CD4-positive, alpha-beta T cell (primary cell): Measurements from ENCODE around the gene IL11. TPM values are rescaled to one million over a fixed set of nuclear protein-coding genes. Genes with fewer than 3 reads are reported as not detected.
A peak's percentile ranks its signal among the peaks of the same experiment; 100 is the strongest.

ENCODE experiments used
- ATAC-seq: fragments of 200-7000 bp; cut with Tn5 transposase; one replicate; pipeline ENCODE4 v1.10.0; 2022; ENCODE audit warnings: mild to moderate bottlenecking; ENCODE audit not compliant: poor library complexity
- CTCF ChIA-PET: fragments of 350-600 bp; sonication (Branson Sonifier 250); formaldehyde crosslinking; loops from one replicate; lab custom pipeline; 2021; ENCODE audit warnings: antibody characterized with exemption, inconsistent platforms; lab: Charles Lee
- POLR2A ChIA-PET: fragments of 350-600 bp; sonication (Branson Sonifier 250); formaldehyde crosslinking; loops from one replicate; lab custom pipeline; 2021; ENCODE audit warnings: antibody characterized with exemption, inconsistent platforms; lab: Charles Lee
- DNase-seq, 14 experiments: peaks; one replicate each; pipeline ENCODE4 v3.0.0-alpha.2; 2013 to 2020; ENCODE audit warnings: mixed read lengths in 2 of 14
- H3K27ac ChIP-seq, 2 donors: one replicate each; pipeline versions ENCODE4 v1.5.1 to v1.7.0; 2013; ENCODE audit warnings: low read length in 2 of 2, low read depth in 1 of 2, mild to moderate bottlenecking in 1 of 2
- H3K27me3 ChIP-seq, 2 experiments: 1 replicate in 1 of 2; 2 replicates in 1 of 2; pipeline versions ENCODE4 v1.6.1 to v1.7.0; 2013; ENCODE audit warnings: low read length in 2 of 2, control low read depth in 1 of 2, mild to moderate bottlenecking in 1 of 2, moderate library complexity in 1 of 2; ENCODE audit not compliant: insufficient read depth in 2 of 2, control insufficient read depth in 1 of 2
- H3K36me3 ChIP-seq: one replicate; pipeline ENCODE4 v1.6.1; 2013; ENCODE audit warnings: low read length, control low read depth; ENCODE audit not compliant: insufficient read depth
- H3K4me1 ChIP-seq: one replicate; pipeline ENCODE4 v1.6.1; 2013; ENCODE audit warnings: low read length, control low read depth; ENCODE audit not compliant: insufficient read depth
- H3K4me3 ChIP-seq: one replicate; pipeline ENCODE4 v1.5.1; 2013; ENCODE audit warnings: mild to moderate bottlenecking, low read length, moderate library complexity
- H3K9me3 ChIP-seq, 2 experiments: 1 replicate in 1 of 2; 2 replicates in 1 of 2; pipeline versions ENCODE4 v1.6.1 to v1.7.0; 2013; ENCODE audit warnings: low read length in 2 of 2, mild to moderate bottlenecking in 2 of 2, control low read depth in 1 of 2, moderate library complexity in 1 of 2; ENCODE audit not compliant: control insufficient read depth in 1 of 2, insufficient read depth in 1 of 2
- H3K27ac Mint-ChIP-seq: one replicate; pipeline ENCODE4 v1.8.0; 2020; ENCODE audit warnings: mixed read lengths
- H3K27me3 Mint-ChIP-seq: one replicate; pipeline ENCODE4 v1.8.0; 2021; ENCODE audit warnings: mixed read lengths
- H3K36me3 Mint-ChIP-seq: one replicate; pipeline ENCODE4 v1.8.0; 2021; ENCODE audit warnings: low read depth, mixed read lengths
- H3K4me1 Mint-ChIP-seq: one replicate; pipeline ENCODE4 v1.8.0; 2021; ENCODE audit warnings: low read depth, mixed read lengths
- H3K4me3 Mint-ChIP-seq: one replicate; pipeline ENCODE4 v1.8.0; 2020; ENCODE audit warnings: mild to moderate bottlenecking, mixed read lengths
- H3K9me3 Mint-ChIP-seq: one replicate; pipeline ENCODE4 v1.8.0; 2020; ENCODE audit warnings: mixed read lengths
- CTCF ChIP-seq: fragments of 200-600 bp; IDR thresholded peaks from one replicate; pipeline ENCODE4 v1.8.0; 2022; ENCODE audit warnings: antibody characterized with exemption, mild to moderate bottlenecking
- intact Hi-C, 2 experiments: fragments of 100-400 bp; cut with DNase I in 1 of 2; cut with micrococcal nuclease in 1 of 2; formaldehyde crosslinking; loops; one replicate each; pipeline versions ENCODE4 v1.15.1 to v1.9.0; 2023 to 2025; cut with DNase I, micrococcal nuclease
- total RNA-seq, 174 experiments: library from RNA in 2 of 174; stranded (reverse) in 2 of 174; gene quantifications; one replicate each; pipeline ENCODE4 v1.2.3 and lab custom pipeline; 2021 to 2026

IL11 gene
- total RNA-seq, 2 experiments from 2014 or later, result 0.22 to 0.92 TPM

- Histone ChIP-seq H3K27ac (no peak overlapping the region), H3K27me3 (no peaks in the 10 kb centered on the region), H3K9me3 (no peaks in the 10 kb centered on the region), H3K36me3 (peaks cover 9% of the 10 kb centered on the region), H3K4me1 (peaks cover 41% of the 10 kb centered on the region), H3K4me3 (no peak overlapping the region)
- intact Hi-C loops, result loop anchor here in 1 of 2 experiments (1.0 to 2.0 kb wide), 2 partner anchors 80 to 241 kb away; no protein-coding TSS in a partner anchor
- CTCF ChIA-PET, result interaction anchor here (0.8 to 2.7 kb wide), 3 partner anchors 81 to 222 kb away, joined by 3 to 31 read pairs (median 4); no protein-coding TSS in a partner anchor
- Mint-ChIP-seq H3K4me3 (peak overlapping the region; percentile 87), H3K9me3 (no peaks in the 10 kb centered on the region), H3K36me3 (peaks cover 24% of the 10 kb centered on the region), H3K4me1 (peaks cover 51% of the 10 kb centered on the region), H3K27ac (peak overlapping the region; percentile 75), H3K27me3 (no peaks in the 10 kb centered on the region)
- ATAC-seq (no peak), DNase-seq (no peak)
- POLR2A ChIA-PET, result interaction anchor here (0.6 to 5.4 kb wide), 9 partner anchors 9 to 248 kb away, joined by 3 to 45 read pairs (median 3); partner anchors contain the start of genes KMT5C, PPP6R1, UBE2S and ZNF628
- TF ChIP-seq CTCF, result no peak
Measured at GRCh38 chr19:55382522-55383054, 12.3 kb upstream of the IL11 start.

GRCh38 chr19:55382013-55382412 lies 11.8 kb upstream of the IL11 start:
- no peak for DNase-seq
- no peaks in the 10 kb centered on the region for H3K9me3 Mint-ChIP-seq
- ATAC-seq, result no peak
- Histone ChIP-seq H3K36me3 (peaks cover 4% of the 10 kb centered on the region), H3K4me3 (no peak overlapping the region), H3K27me3 (no peaks in the 10 kb centered on the region), H3K27ac (no peak overlapping the region), H3K4me1 (peaks cover 36% of the 10 kb centered on the region), H3K9me3 (no peaks in the 10 kb centered on the region)
- H3K27ac Mint-ChIP-seq, result peak overlapping the region; percentile 75
- H3K27me3 Mint-ChIP-seq, result no peaks in the 10 kb centered on the region
- no peak for TF ChIP-seq CTCF
- ChIA-PET CTCF (interaction anchor here (0.8 kb wide), 1 partner anchor 122 kb away, joined by 3 read pairs; no protein-coding TSS in a partner anchor), POLR2A (interaction anchor here (3.4 kb wide), 1 partner anchor 43 kb away, joined by 29 read pairs; the partner anchor contains the start of gene KMT5C)
- peaks cover 45% of the 10 kb centered on the region for H3K4me1 Mint-ChIP-seq
- H3K4me3 Mint-ChIP-seq, result peak overlapping the region; percentile 77
- intact Hi-C loops, result loop anchor here in 1 of 2 experiments (2.0 kb wide), 1 partner anchor 79 kb away; no protein-coding TSS in a partner anchor
- peaks cover 19% of the 10 kb centered on the region for H3K36me3 Mint-ChIP-seq

GRCh38 chr19:55379174-55379573 lies 8.9 kb upstream of the IL11 start:
- ChIA-PET POLR2A (no interaction called here), CTCF (no interaction called here)
- H3K36me3 ChIP-seq, result no peaks in the 10 kb centered on the region
- H3K9me3 ChIP-seq, result peaks cover 0 to under 1% of the 10 kb centered on the region in 2 experiments
- Mint-ChIP-seq H3K27me3 (peaks cover 4% of the 10 kb centered on the region), H3K27ac (no peak overlapping the region), H3K4me3 (no peak overlapping the region), H3K36me3 (no peaks in the 10 kb centered on the region), H3K9me3 (no peaks in the 10 kb centered on the region), H3K4me1 (peaks cover 18% of the 10 kb centered on the region)
- no peak for TF ChIP-seq CTCF
- intact Hi-C loops, result no loop called here
- H3K4me3 ChIP-seq, result no peak overlapping the region
- peaks cover 9 to 20% of the 10 kb centered on the region in 2 experiments for H3K27me3 ChIP-seq
- ATAC-seq (no peak), DNase-seq (no peak)
- peaks cover 13% of the 10 kb centered on the region for H3K4me1 ChIP-seq
- H3K27ac ChIP-seq, result no peak overlapping the region
